Mammary epithelial cell (primary cell): ENCODE data around the gene RAB11A.

Source experiments
- CTCF ChIP-seq, 2 donors: IDR thresholded peaks in 1 of 2; conservative IDR thresholded peaks in 1 of 2; 2 replicates each; pipeline ENCODE4 v1.5.1; 2011 to 2012; ENCODE audit warnings: inconsistent platforms in 2 of 2, low read length in 2 of 2, mild to moderate bottlenecking in 2 of 2, control low read depth in 1 of 2, low read depth in 1 of 2; ENCODE audit not compliant: insufficient read depth in 1 of 2; ENCODE audit errors: extremely low read depth in 1 of 2
- EZH2 ChIP-seq: IDR thresholded peaks from 2 replicates; pipeline ENCODE4 v1.6.1; 2012; ENCODE audit warnings: low read length, inconsistent platforms, borderline replicate concordance

GRCh38 chr15:65910341-65910740, 41.0 kb downstream of the RAB11A start:
- TF ChIP-seq EZH2 (no peak), CTCF (conservative IDR thresholded peaks at IDR 0.05 in 1 of 2, IDR thresholded peaks at IDR 0.05 in 1 of 2; ENCODE audit: extremely low read depth in 1 of 2, insufficient read depth in 1 of 2, low read depth in 1 of 2, low read length in 2 of 2) (no peak)
